SK-N-SH (cell line): ENCODE data around the gene PEMT. TPM values are rescaled to one million over a fixed set of nuclear protein-coding genes. Genes with fewer than 3 reads are reported as not detected.

Experiments used
- CTCF ChIA-PET: fragments of 300-600, 350-600 bp; formaldehyde crosslinking; extraction: SDS; loops from one replicate; lab custom pipeline; 2021; lab: Yijun Ruan, JAX
- POLR2A ChIA-PET: fragments of 350-600 bp; sonication (Branson Sonifier 250); formaldehyde crosslinking; extraction: SDS; loops from one replicate; lab custom pipeline; 2020; ENCODE audit warnings: antibody characterized with exemption, inconsistent platforms; lab: Yijun Ruan, JAX
- DNase-seq: peaks from one replicate; pipeline ENCODE4 v3.0.0; 2012
- H2AFZ ChIP-seq: fragments of 200-600 bp; sonication (generic); 2 replicates; pipeline ENCODE4 v1.8.1; 2016; ENCODE audit warnings: antibody characterized with exemption, mild to moderate bottlenecking, low read depth
- H3F3A ChIP-seq: fragments of 200-600 bp; sonication (generic); replicated peaks from 2 replicates; pipeline ENCODE3; 2016; ENCODE audit warnings: antibody characterized with exemption, mild to moderate bottlenecking; ENCODE audit not compliant: insufficient read depth
- H3K27ac ChIP-seq, 2 experiments: fragments of 200-500 bp in 1 of 2; fragments of 200-600 bp in 1 of 2; sonication (Bioruptor generic) in 1 of 2; sonication (generic), shearing (Covaris generic) in 1 of 2; 2 replicates each; pipeline versions ENCODE4 v1.5.1 to v1.6.1; 2014 to 2016; ENCODE audit warnings: low read depth in 2 of 2, inconsistent platforms in 1 of 2, low read length in 1 of 2, mild to moderate bottlenecking in 1 of 2, mixed read lengths in 1 of 2
- H3K27me3 ChIP-seq: fragments of 200-600 bp; sonication (generic), shearing (Covaris generic); 2 replicates; pipeline ENCODE4 v1.6.1; 2016; ENCODE audit warnings: mixed run types; ENCODE audit not compliant: insufficient read depth
- H3K36me3 ChIP-seq, 2 experiments: fragments of 200-500 bp in 1 of 2; fragments of 200-600 bp in 1 of 2; sonication (Bioruptor generic) in 1 of 2; sonication (generic) in 1 of 2; replicated peaks in 1 of 2; 2 replicates each; pipeline versions ENCODE3 to v1.5.1; 2014 to 2016; ENCODE audit warnings: low read length in 1 of 2, mild to moderate bottlenecking in 1 of 2; ENCODE audit not compliant: insufficient read depth in 2 of 2, control insufficient read depth in 1 of 2
- H3K4me1 ChIP-seq, 2 experiments: fragments of 200-500 bp in 1 of 2; fragments of 200-600 bp in 1 of 2; sonication (Bioruptor generic) in 1 of 2; sonication (generic), shearing (Covaris generic) in 1 of 2; 2 replicates each; pipeline versions ENCODE4 v1.5.1 to v1.6.1; 2014 to 2016; ENCODE audit warnings: low read depth in 1 of 2, low read length in 1 of 2, mixed run types in 1 of 2; ENCODE audit not compliant: insufficient read depth in 2 of 2, control insufficient read depth in 1 of 2
- H3K4me2 ChIP-seq: fragments of 200-600 bp; sonication (generic), shearing (Covaris generic); 2 replicates; pipeline ENCODE4 v1.6.1; 2017; ENCODE audit warnings: mixed run types
- H3K4me3 ChIP-seq, 2 experiments: fragments of 200-500 bp in 1 of 2; fragments of 200-600 bp in 1 of 2; sonication (Bioruptor generic) in 1 of 2; sonication (generic), shearing (Covaris generic) in 1 of 2; 2 replicates each; pipeline versions ENCODE4 v1.5.1 to v1.8.1; 2014 to 2016; ENCODE audit warnings: low read depth in 2 of 2, inconsistent platforms in 1 of 2, low read length in 1 of 2, mild to moderate bottlenecking in 1 of 2, mixed read lengths in 1 of 2, moderate library complexity in 1 of 2
- H3K79me2 ChIP-seq: fragments of 200-600 bp; sonication (generic); 2 replicates; pipeline ENCODE4 v1.8.1; 2017; ENCODE audit warnings: mild to moderate bottlenecking; ENCODE audit not compliant: insufficient read depth
- H3K9ac ChIP-seq: fragments of 200-600 bp; sonication (generic); 2 replicates; pipeline ENCODE4 v1.6.1; 2017; ENCODE audit warnings: mixed run types
- H3K9me2 ChIP-seq: fragments of 200-600 bp; sonication (generic); 2 replicates; pipeline ENCODE4 v1.6.1; 2017; ENCODE audit warnings: mixed run types
- H3K9me3 ChIP-seq: fragments of 200-600 bp; sonication (generic); 2 replicates; pipeline ENCODE4 v1.6.1; 2017; ENCODE audit warnings: mixed run types, mild to moderate bottlenecking, moderate library complexity
- H4K20me1 ChIP-seq: fragments of 200-600 bp; sonication (generic); 2 replicates; pipeline ENCODE4 v1.6.1; 2017; ENCODE audit warnings: mild to moderate bottlenecking, mixed run types; ENCODE audit not compliant: insufficient read depth
- ELF1 ChIP-seq: IDR thresholded peaks from 2 replicates; pipeline ENCODE4 v1.4.0; 2012
- FOSL2 ChIP-seq: IDR thresholded peaks from 2 replicates; pipeline ENCODE4 v1.4.0; 2012; ENCODE audit warnings: low read depth, mild to moderate bottlenecking, moderate library complexity, borderline replicate concordance
- FOXJ3 ChIP-seq: sonication (generic); formaldehyde crosslinking; IDR thresholded peaks from 2 replicates; pipeline ENCODE4 v1.5.1; 2020; ENCODE audit warnings: mild to moderate bottlenecking, missing genetic modification reagents
- FOXM1 ChIP-seq: IDR thresholded peaks from 2 replicates; pipeline ENCODE4 v1.4.0; 2012; ENCODE audit warnings: low read depth, mild to moderate bottlenecking
- GABPA ChIP-seq: IDR thresholded peaks from 2 replicates; pipeline ENCODE4 v1.4.0; 2012; ENCODE audit warnings: low read depth, mild to moderate bottlenecking
- MXI1 ChIP-seq: IDR thresholded peaks from 2 replicates; pipeline ENCODE4 v1.6.1; 2012; ENCODE audit warnings: mild to moderate bottlenecking, low read depth, low read length, improper control_type of control experiment
- RAD21 ChIP-seq: IDR thresholded peaks from 2 replicates; pipeline ENCODE4 v1.6.1; 2012; ENCODE audit warnings: mild to moderate bottlenecking, low read length
- RCOR1 ChIP-seq: fragments of 150-350 bp; IDR thresholded peaks from 2 replicates; pipeline ENCODE4 v1.6.1; 2017; ENCODE audit warnings: antibody characterized with exemption, low read length
- RFX5 ChIP-seq: IDR thresholded peaks from 2 replicates; pipeline ENCODE4 v1.6.1; 2012; ENCODE audit warnings: mild to moderate bottlenecking, improper control_type of control experiment, low read length
- SMC3 ChIP-seq: IDR thresholded peaks from 2 replicates; pipeline ENCODE4 v1.6.1; 2012; ENCODE audit warnings: low read depth, low read length, improper control_type of control experiment
- TCF12 ChIP-seq: IDR thresholded peaks from 2 replicates; pipeline ENCODE4 v1.4.0; 2012
- WGBS: methylation state at CpG from one replicate; pipeline ENCODE4 v1.1.6; 2017; ENCODE audit warnings: low lambda C conversion rate; 5-methylcytosine and 5-hydroxymethylcytosine counted together
- polyA plus RNA-seq, 3 experiments: library from polyadenylated mRNA; depleted of rRNA; stranded (reverse); fragments of >200 nt; gene quantifications; 2 replicates each; pipeline ENCODE4 v1.2.3, GENCODE V29; 2012
- TF ChIP-seq, protein P1 (sequence below): fragments of 200-600 bp; sonication (generic); IDR thresholded peaks from 2 replicates; pipeline ENCODE4 v1.6.1; 2017; ENCODE audit warnings: antibody characterized with exemption, mild to moderate bottlenecking, moderate library complexity
- TF ChIP-seq, protein P2 (sequence below): IDR thresholded peaks from 2 replicates; pipeline ENCODE4 v1.4.0; 2012; ENCODE audit warnings: low read depth, borderline replicate concordance
- TF ChIP-seq, protein P3 (sequence below): IDR thresholded peaks from 2 replicates; pipeline ENCODE4 v1.4.0; 2012; ENCODE audit warnings: low read depth
- TF ChIP-seq, protein P4 (sequence below): IDR thresholded peaks from 2 replicates; pipeline ENCODE4 v1.6.1; 2012; ENCODE audit warnings: mild to moderate bottlenecking, low read depth, low read length, moderate library complexity

PEMT gene
- polyA plus RNA-seq, 1 of the 3 experiments (the other 2 are of a cell fraction) = 52.8 TPM

DNA sequence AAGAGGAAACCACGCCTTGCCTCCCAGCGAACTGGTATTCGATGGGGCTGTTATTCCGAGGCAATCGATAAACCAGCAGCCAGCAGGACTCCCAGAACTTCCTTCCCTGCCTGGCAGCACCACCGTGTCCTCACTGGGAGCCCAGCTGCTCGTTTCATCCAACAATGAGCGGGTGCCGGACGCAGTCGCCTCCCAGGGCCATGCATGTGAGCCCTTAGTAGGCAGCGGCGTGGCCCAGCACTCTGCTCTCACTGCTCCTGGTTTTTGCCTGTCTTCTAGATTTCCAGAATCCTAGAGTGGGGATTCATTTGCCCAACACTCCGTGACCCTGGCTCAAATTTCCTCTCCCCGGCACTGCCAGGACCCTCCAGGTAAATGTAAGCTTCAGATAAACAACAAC is 66.2 kb downstream of the PEMT start:
- no peaks in the 10 kb centered on the region for H3K27me3 ChIP-seq
- H3K79me2 ChIP-seq = no peaks in the 10 kb centered on the region
- DNase-seq = no peak
- no peaks in the 10 kb centered on the region for H3K9me2 ChIP-seq
- peaks cover 0 to 16% of the 10 kb centered on the region in 2 experiments; a peak in 1 of 4 replicates for H3K4me1 ChIP-seq
- no peak overlapping the region for H3K4me3 ChIP-seq
- H3K9me3 ChIP-seq = no peaks in the 10 kb centered on the region
- ChIA-PET POLR2A (no interaction called here), CTCF (interaction anchor here (0.7 to 3.3 kb wide), 5 partner anchors 28 to 117 kb away, joined by 3 to 13 read pairs (median 3); no protein-coding TSS in a partner anchor)
- H3K4me2 ChIP-seq = no peak overlapping the region
- no peaks in the 10 kb centered on the region for H3K36me3 ChIP-seq
- 98% methylated on average over 15 of the region's 15 CpGs for WGBS
- H3K27ac ChIP-seq = no peak overlapping the region
- no peak overlapping the region for H3K9ac ChIP-seq
- no peak for TF ChIP-seq FOSL2
- TF ChIP-seq, protein P1, sequence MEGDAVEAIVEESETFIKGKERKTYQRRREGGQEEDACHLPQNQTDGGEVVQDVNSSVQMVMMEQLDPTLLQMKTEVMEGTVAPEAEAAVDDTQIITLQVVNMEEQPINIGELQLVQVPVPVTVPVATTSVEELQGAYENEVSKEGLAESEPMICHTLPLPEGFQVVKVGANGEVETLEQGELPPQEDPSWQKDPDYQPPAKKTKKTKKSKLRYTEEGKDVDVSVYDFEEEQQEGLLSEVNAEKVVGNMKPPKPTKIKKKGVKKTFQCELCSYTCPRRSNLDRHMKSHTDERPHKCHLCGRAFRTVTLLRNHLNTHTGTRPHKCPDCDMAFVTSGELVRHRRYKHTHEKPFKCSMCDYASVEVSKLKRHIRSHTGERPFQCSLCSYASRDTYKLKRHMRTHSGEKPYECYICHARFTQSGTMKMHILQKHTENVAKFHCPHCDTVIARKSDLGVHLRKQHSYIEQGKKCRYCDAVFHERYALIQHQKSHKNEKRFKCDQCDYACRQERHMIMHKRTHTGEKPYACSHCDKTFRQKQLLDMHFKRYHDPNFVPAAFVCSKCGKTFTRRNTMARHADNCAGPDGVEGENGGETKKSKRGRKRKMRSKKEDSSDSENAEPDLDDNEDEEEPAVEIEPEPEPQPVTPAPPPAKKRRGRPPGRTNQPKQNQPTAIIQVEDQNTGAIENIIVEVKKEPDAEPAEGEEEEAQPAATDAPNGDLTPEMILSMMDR = no peak
- no peak for TF ChIP-seq FOXJ3 (CRISPR knock-in tag)
- TF ChIP-seq FOXM1 = no peak
- no peak for TF ChIP-seq GABPA
- TF ChIP-seq SMC3 = no peak
- no peak for TF ChIP-seq TCF12
- TF ChIP-seq, protein P2, sequence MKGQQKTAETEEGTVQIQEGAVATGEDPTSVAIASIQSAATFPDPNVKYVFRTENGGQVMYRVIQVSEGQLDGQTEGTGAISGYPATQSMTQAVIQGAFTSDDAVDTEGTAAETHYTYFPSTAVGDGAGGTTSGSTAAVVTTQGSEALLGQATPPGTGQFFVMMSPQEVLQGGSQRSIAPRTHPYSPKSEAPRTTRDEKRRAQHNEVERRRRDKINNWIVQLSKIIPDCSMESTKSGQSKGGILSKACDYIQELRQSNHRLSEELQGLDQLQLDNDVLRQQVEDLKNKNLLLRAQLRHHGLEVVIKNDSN = no peak
- TF ChIP-seq RFX5 = no peak
- TF ChIP-seq, protein P3, sequence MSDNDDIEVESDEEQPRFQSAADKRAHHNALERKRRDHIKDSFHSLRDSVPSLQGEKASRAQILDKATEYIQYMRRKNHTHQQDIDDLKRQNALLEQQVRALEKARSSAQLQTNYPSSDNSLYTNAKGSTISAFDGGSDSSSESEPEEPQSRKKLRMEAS = no peak
- TF ChIP-seq, protein P4, sequence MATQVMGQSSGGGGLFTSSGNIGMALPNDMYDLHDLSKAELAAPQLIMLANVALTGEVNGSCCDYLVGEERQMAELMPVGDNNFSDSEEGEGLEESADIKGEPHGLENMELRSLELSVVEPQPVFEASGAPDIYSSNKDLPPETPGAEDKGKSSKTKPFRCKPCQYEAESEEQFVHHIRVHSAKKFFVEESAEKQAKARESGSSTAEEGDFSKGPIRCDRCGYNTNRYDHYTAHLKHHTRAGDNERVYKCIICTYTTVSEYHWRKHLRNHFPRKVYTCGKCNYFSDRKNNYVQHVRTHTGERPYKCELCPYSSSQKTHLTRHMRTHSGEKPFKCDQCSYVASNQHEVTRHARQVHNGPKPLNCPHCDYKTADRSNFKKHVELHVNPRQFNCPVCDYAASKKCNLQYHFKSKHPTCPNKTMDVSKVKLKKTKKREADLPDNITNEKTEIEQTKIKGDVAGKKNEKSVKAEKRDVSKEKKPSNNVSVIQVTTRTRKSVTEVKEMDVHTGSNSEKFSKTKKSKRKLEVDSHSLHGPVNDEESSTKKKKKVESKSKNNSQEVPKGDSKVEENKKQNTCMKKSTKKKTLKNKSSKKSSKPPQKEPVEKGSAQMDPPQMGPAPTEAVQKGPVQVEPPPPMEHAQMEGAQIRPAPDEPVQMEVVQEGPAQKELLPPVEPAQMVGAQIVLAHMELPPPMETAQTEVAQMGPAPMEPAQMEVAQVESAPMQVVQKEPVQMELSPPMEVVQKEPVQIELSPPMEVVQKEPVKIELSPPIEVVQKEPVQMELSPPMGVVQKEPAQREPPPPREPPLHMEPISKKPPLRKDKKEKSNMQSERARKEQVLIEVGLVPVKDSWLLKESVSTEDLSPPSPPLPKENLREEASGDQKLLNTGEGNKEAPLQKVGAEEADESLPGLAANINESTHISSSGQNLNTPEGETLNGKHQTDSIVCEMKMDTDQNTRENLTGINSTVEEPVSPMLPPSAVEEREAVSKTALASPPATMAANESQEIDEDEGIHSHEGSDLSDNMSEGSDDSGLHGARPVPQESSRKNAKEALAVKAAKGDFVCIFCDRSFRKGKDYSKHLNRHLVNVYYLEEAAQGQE = no peak
- TF ChIP-seq RAD21 = no peak
- TF ChIP-seq ELF1 = no peak
- no peak for TF ChIP-seq MXI1
- TF ChIP-seq RCOR1 = no peak
- no peak overlapping the region for H2AFZ ChIP-seq
- H3F3A ChIP-seq = no peaks in the 10 kb centered on the region
- H4K20me1 ChIP-seq = no peaks in the 10 kb centered on the region
